Glutamatergic neuron (in vitro differentiated cells): ENCODE measurements around the gene OVOL2. TPM values are rescaled to one million over a fixed set of nuclear protein-coding genes. Genes with fewer than 3 reads are reported as not detected.
A peak's percentile ranks its signal among the peaks of the same experiment; 100 is the strongest.
"Not testable (repeated sequence)": the region's sequence is repeated elsewhere in the genome, so short reads cannot be mapped to it uniquely, and the experiment has no call there.

ENCODE experiments used
- DNase-seq: peaks from one replicate; pipeline ENCODE4 v3.0.0; 2022
- H3K27ac Mint-ChIP-seq: one replicate; pipeline ENCODE4 v1.8.0; 2020; ENCODE audit warnings: mild to moderate bottlenecking, mixed read lengths, inconsistent platforms; ENCODE audit not compliant: unreplicated experiment
- H3K27me3 Mint-ChIP-seq: one replicate; pipeline ENCODE4 v1.8.0; 2020; ENCODE audit warnings: mild to moderate bottlenecking, moderate library complexity, mixed read lengths, inconsistent platforms; ENCODE audit not compliant: unreplicated experiment
- H3K36me3 Mint-ChIP-seq: one replicate; pipeline ENCODE4 v1.8.0; 2020; ENCODE audit warnings: mild to moderate bottlenecking, mixed read lengths, inconsistent platforms; ENCODE audit not compliant: unreplicated experiment
- H3K4me1 Mint-ChIP-seq: one replicate; pipeline ENCODE4 v1.8.0; 2020; ENCODE audit warnings: mild to moderate bottlenecking, low read depth, mixed read lengths, inconsistent platforms; ENCODE audit not compliant: unreplicated experiment
- H3K4me3 Mint-ChIP-seq: one replicate; pipeline ENCODE4 v1.8.0; 2020; ENCODE audit warnings: mild to moderate bottlenecking, mixed read lengths, inconsistent platforms; ENCODE audit not compliant: unreplicated experiment
- H3K9me3 Mint-ChIP-seq: one replicate; pipeline ENCODE4 v1.8.0; 2020; ENCODE audit warnings: mild to moderate bottlenecking, moderate library complexity, mixed read lengths, inconsistent platforms; ENCODE audit not compliant: unreplicated experiment
- CTCF ChIP-seq: fragments of 200-600 bp; sonication (generic); IDR thresholded peaks from one replicate; pipeline ENCODE4 v1.5.0; 2021; ENCODE audit not compliant: partially characterized antibody, unreplicated experiment
- long read RNA-seq: library from polyadenylated mRNA; unstranded; transcript quantifications from one replicate; pipeline ENCODE4 v2.0.0, GENCODE V29; 2020; ENCODE audit not compliant: unreplicated experiment
- total RNA-seq: library from RNA; stranded (reverse); fragmentation: NEBNext Ultra II Directional; extraction: Animal tissue kit (Norgen Biotek cat#: 25700); gene quantifications from one replicate; pipeline ENCODE4 v1.2.1, GENCODE V29; 2021; ENCODE audit not compliant: unreplicated experiment

Gene OVOL2
- not detected for total RNA-seq
- long read RNA-seq, result 0 reads

DNA sequence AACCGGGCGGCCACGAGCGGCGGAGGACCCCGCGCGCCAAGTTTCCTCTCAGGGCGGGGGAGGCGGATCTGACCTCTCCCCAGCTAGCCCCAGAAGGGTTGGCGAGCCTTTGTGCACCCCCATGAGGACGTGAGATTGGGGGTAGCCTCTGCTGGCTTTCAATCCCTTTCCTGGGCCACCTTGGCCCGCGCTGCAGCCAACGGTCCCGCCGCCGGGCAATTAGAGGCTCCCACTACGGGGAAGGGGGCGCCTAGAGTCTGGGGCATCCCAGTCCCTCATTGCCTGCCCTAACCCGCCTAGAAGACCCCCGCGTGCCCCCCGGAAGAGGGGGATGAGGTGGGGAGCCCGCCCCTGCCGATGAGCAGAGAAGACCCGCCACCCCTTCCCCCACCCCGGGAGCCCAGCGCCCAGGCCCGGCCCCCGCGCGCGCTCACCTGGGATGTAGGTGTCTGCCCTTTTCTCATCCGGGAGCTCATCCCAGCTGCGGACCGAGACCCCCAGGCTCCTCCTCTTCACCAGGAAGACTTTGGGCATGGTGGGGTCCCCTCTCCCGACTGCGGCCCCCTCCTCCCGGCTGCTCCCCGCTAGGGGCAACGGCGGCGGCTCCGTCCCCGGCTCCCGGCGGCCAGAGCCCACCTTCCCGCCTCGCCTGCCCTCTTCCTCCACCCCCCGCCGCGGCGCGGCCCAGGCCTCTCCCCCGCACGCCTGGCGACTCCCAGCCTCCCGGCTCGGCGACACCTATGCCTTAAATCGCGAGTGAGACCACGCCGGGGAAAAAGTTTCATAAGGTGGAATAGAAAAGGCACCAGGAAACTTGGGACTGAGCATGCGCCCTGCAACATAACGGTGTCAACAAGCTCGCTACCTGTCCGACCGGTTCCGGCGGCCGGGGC, at the start of gene OVOL2:
OVOL2 (minus strand) TSS at position 816 of the 893 bp plus-strand sequence; CDS start at position 534, 282 bp downstream.
- H3K9me3 Mint-ChIP-seq, result no peaks in the 10 kb centered on the region
- no peak within 1 kb of the TSS for H3K27ac Mint-ChIP-seq
- no peaks in the 10 kb centered on the region for H3K36me3 Mint-ChIP-seq
- peaks cover 24% of the 10 kb centered on the region for H3K27me3 Mint-ChIP-seq
- peak within 1 kb of the TSS; percentile 77 for H3K4me3 Mint-ChIP-seq
- peaks cover 3% of the 10 kb centered on the region for H3K4me1 Mint-ChIP-seq
- DNase-seq, result peak; percentile 35
- no peak for TF ChIP-seq CTCF

DNA sequence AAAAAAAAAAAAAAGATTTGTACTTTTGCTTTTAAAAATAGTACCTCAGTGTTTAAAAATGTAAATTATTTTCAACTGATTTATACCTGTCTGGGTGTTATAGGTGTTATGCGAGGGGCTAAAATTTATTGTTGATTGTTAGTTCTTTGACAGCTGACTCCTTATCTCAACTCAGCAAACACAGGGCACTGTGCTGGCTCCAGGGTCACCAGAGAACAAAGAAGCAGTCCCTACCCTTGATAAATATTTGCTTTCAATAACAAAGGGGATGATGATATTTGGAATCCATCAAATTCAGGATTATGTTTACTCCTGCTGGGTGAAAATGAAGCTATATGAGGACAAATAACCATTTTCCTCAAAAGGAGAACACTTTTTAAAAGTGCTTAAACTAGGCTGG, 45.8 kb upstream of the OVOL2 start:
- H3K4me3 Mint-ChIP-seq, result no peak overlapping the region
- no peak overlapping the region for H3K27ac Mint-ChIP-seq
- no peaks in the 10 kb centered on the region for H3K36me3 Mint-ChIP-seq
- no peaks in the 10 kb centered on the region for H3K27me3 Mint-ChIP-seq
- TF ChIP-seq CTCF, result no peak
- DNase-seq, result no peak
- H3K9me3 Mint-ChIP-seq, result no peaks in the 10 kb centered on the region
- peaks cover 8% of the 10 kb centered on the region for H3K4me1 Mint-ChIP-seq

GRCh38 chr20:18101125-18101810, 43.6 kb upstream of the OVOL2 start:
- H3K9me3 Mint-ChIP-seq, result no peaks in the 10 kb centered on the region
- H3K4me1 Mint-ChIP-seq, result peaks cover 8% of the 10 kb centered on the region
- no peak overlapping the region for H3K4me3 Mint-ChIP-seq
- DNase-seq, result no peak
- no peak for TF ChIP-seq CTCF
- no peaks in the 10 kb centered on the region for H3K36me3 Mint-ChIP-seq
- H3K27me3 Mint-ChIP-seq, result no peaks in the 10 kb centered on the region
- H3K27ac Mint-ChIP-seq, result no peak overlapping the region

DNA sequence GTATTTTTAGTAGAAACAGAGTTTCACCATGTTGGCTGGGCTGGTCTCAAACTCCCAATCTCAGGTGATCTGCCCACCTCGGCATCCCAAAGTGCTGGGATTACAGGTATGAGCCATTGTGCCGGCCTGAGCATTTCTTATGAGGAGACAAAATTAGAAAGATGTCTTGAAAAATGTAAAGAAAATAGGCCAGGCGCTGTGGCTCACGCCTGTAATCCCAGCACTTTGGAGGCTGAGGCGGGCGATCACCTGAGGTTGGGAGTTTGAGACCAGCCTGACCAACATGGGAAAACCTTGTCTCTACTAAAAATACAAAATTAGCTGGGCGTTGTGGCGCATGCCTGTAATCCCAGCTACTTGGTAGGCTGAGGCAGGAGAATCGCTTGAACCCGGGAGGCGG, 42.9 kb upstream of the OVOL2 start:
- H3K27me3 Mint-ChIP-seq, H3K36me3 Mint-ChIP-seq, H3K27ac Mint-ChIP-seq, H3K4me3 Mint-ChIP-seq, DNase-seq, H3K9me3 Mint-ChIP-seq, H3K4me1 Mint-ChIP-seq: not testable (repeated sequence)

DNA sequence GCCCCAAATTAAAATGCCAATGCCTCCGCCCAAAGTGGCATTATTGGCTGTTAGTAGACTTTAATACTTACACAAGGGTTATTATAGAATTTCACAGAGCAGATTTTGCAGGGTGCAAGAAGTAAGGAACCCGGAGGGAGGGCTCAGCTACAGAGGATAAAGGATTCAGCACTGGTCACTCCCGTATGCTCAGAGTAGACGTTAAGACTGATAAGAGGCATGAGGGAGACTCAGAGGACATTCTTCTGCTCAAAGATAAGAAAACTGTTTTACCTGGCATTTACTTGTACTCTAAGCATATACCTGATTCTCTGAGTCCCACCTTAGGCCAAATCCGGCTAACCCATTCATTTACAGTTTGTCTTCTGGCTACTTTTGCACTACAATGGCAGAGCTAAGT, 36.5 kb upstream of the OVOL2 start:
- Mint-ChIP-seq H3K27me3 (no peaks in the 10 kb centered on the region), H3K36me3 (no peaks in the 10 kb centered on the region), H3K27ac (no peak overlapping the region), H3K4me3 (no peak overlapping the region), H3K9me3 (no peaks in the 10 kb centered on the region), H3K4me1 (no peaks in the 10 kb centered on the region)
- no peak for DNase-seq
- TF ChIP-seq CTCF, result no peak
